K562 treated with DMSO at 1 percent for 4 hours (cell line): ENCODE results near the gene COL19A1. TPM values are rescaled to one million over a fixed set of nuclear protein-coding genes. Genes with fewer than 3 reads are reported as not detected.

ENCODE experiments used
- total RNA-seq: library from RNA; unstranded; fragments of 300-600 nt; gene quantifications from 2 replicates; pipeline ENCODE4 v1.2.3, GENCODE V29; 2022; ENCODE audit not compliant: insufficient read depth

COL19A1 gene
- total RNA-seq: not detected in 2 replicates

GRCh38 chr6:69866351-69866769, at the start of gene COL19A1:
Gene COL19A1, plus strand, starts transcription at chr6:69866556. Its CDS starts 13,012 bp downstream, at chr6:69879568.

Other genes starting within 250 kb of the COL19A1 start
- 17.2 and 23.3 TPM in 2 replicates for gene LMBRD1, start 69.5 kb upstream of the COL19A1 start, total RNA-seq